HEK293 (cell line): ENCODE results near the gene MTHFD1.

Experiments
- CTCF ChIA-PET: fragments of 350-600 bp; formaldehyde crosslinking; extraction: SDS; loops from one replicate; lab custom pipeline; 2021; ENCODE audit warnings: antibody characterized with exemption; lab: Yijun Ruan, JAX
- POLR2A ChIA-PET: fragments of 300-600 bp; formaldehyde crosslinking; extraction: SDS; loops from one replicate; lab custom pipeline; 2020; ENCODE audit warnings: antibody characterized with exemption, inconsistent platforms; lab: Yijun Ruan, JAX
- H3K27ac ChIP-seq: fragments of 200-500 bp; sonication (Bioruptor generic); 2 replicates; pipeline ENCODE4 v1.5.1; 2014; ENCODE audit warnings: low read depth, low read length, control low read depth, inconsistent platforms; ENCODE audit errors: extremely low read depth
- H3K36me3 ChIP-seq, 2 experiments: fragments of 200-500 bp in 1 of 2; sonication (Bioruptor generic) in 1 of 2; 1 replicate in 1 of 2; 2 replicates in 1 of 2; pipeline ENCODE4 v1.5.1; 2014 to 2017; ENCODE audit warnings: inconsistent platforms in 2 of 2, low read length in 2 of 2; ENCODE audit not compliant: control insufficient read depth in 2 of 2, insufficient read depth in 1 of 2
- H3K4me1 ChIP-seq: fragments of 200-500 bp; sonication (Bioruptor generic); 2 replicates; pipeline ENCODE4 v1.5.1; 2014; ENCODE audit warnings: mild to moderate bottlenecking, low read length, inconsistent platforms; ENCODE audit not compliant: control insufficient read depth, insufficient read depth
- H3K4me3 ChIP-seq: 2 replicates; pipeline ENCODE4 v1.5.1; 2011; ENCODE audit warnings: low read depth, mild to moderate bottlenecking, control low read depth, low read length, moderate library complexity
- H3K9me3 ChIP-seq: fragments of 200-500 bp; sonication (Bioruptor generic); 2 replicates; pipeline ENCODE4 v1.5.1; 2014; ENCODE audit warnings: low read depth, low read length, inconsistent platforms; ENCODE audit not compliant: control insufficient read depth, insufficient read depth
- ELK4 ChIP-seq: IDR thresholded peaks from 2 replicates; pipeline ENCODE4 v1.6.1; 2011; ENCODE audit warnings: mild to moderate bottlenecking, low read depth, low read length, borderline replicate concordance
- GFI1B ChIP-seq: fragments of 450-650 bp; formaldehyde crosslinking; IDR thresholded peaks from 2 replicates; pipeline ENCODE4 v1.5.1; 2016; ENCODE audit warnings: missing biosample characterization, missing genetic modification characterization
- PRDM6 ChIP-seq: fragments of 450-650 bp; formaldehyde crosslinking; IDR thresholded peaks from 2 replicates; pipeline ENCODE4 v1.5.1; 2017; ENCODE audit warnings: missing biosample characterization, missing genetic modification characterization
- ZBTB1 ChIP-seq: fragments of 450-650 bp; formaldehyde crosslinking; IDR thresholded peaks from 2 replicates; pipeline ENCODE4 v1.5.1; 2016; ENCODE audit warnings: missing biosample characterization, missing genetic modification characterization
- ZBTB17 ChIP-seq: fragments of 450-650 bp; formaldehyde crosslinking; IDR thresholded peaks from 2 replicates; pipeline ENCODE4 v1.5.1; 2016; ENCODE audit warnings: missing biosample characterization, missing genetic modification characterization
- ZBTB49 ChIP-seq: fragments of 450-650 bp; formaldehyde crosslinking; IDR thresholded peaks from 2 replicates; pipeline ENCODE4 v1.5.1; 2016; ENCODE audit warnings: missing biosample characterization, missing genetic modification characterization, low read depth
- ZNF132 ChIP-seq: fragments of 450-650 bp; formaldehyde crosslinking; IDR thresholded peaks from 2 replicates; pipeline ENCODE4 v1.5.1; 2017; ENCODE audit warnings: missing biosample characterization, missing genetic modification characterization, borderline replicate concordance
- ZNF133 ChIP-seq: fragments of 450-650 bp; formaldehyde crosslinking; IDR thresholded peaks from 2 replicates; pipeline ENCODE4 v1.5.1; 2016; ENCODE audit warnings: missing biosample characterization, missing genetic modification characterization
- ZNF2 ChIP-seq: fragments of 450-650 bp; formaldehyde crosslinking; IDR thresholded peaks from 2 replicates; pipeline ENCODE4 v1.5.1; 2016; ENCODE audit warnings: missing biosample characterization, missing genetic modification characterization
- ZNF248 ChIP-seq: fragments of 450-650 bp; formaldehyde crosslinking; IDR thresholded peaks from 2 replicates; pipeline ENCODE4 v1.5.1; 2017; ENCODE audit warnings: missing biosample characterization, missing genetic modification characterization
- ZNF366 ChIP-seq: fragments of 450-650 bp; formaldehyde crosslinking; conservative IDR thresholded peaks from 2 replicates; pipeline ENCODE4 v1.5.1; 2016; ENCODE audit warnings: missing biosample characterization, missing genetic modification characterization
- ZNF423 ChIP-seq: fragments of 450-650 bp; formaldehyde crosslinking; IDR thresholded peaks from 2 replicates; pipeline ENCODE4 v1.5.1; 2016; ENCODE audit warnings: missing biosample characterization, missing genetic modification characterization
- ZNF473 ChIP-seq: fragments of 450-650 bp; formaldehyde crosslinking; IDR thresholded peaks from 2 replicates; pipeline ENCODE4 v1.5.1; 2017; ENCODE audit warnings: missing biosample characterization, missing genetic modification characterization
- ZNF580 ChIP-seq: fragments of 450-650 bp; formaldehyde crosslinking; IDR thresholded peaks from 2 replicates; pipeline ENCODE4 v1.5.1; 2016; ENCODE audit warnings: missing biosample characterization, missing genetic modification characterization
- ZNF623 ChIP-seq: fragments of 450-650 bp; formaldehyde crosslinking; IDR thresholded peaks from 2 replicates; pipeline ENCODE4 v1.5.1; 2016; ENCODE audit warnings: missing biosample characterization, missing genetic modification characterization
- ZNF677 ChIP-seq: fragments of 450-650 bp; IDR thresholded peaks from 2 replicates; pipeline ENCODE4 v1.5.0; 2018; ENCODE audit warnings: missing biosample characterization, mild to moderate bottlenecking, missing genetic modification characterization, moderate library complexity
- ZNF777 ChIP-seq: fragments of 450-650 bp; formaldehyde crosslinking; IDR thresholded peaks from 2 replicates; pipeline ENCODE4 v1.5.1; 2017; ENCODE audit warnings: missing biosample characterization, missing genetic modification characterization, borderline replicate concordance
- ZSCAN4 ChIP-seq: fragments of 450-650 bp; formaldehyde crosslinking; IDR thresholded peaks from 2 replicates; pipeline ENCODE4 v1.5.1; 2017; ENCODE audit warnings: missing biosample characterization, missing genetic modification characterization

Gene MTHFD1

GRCh38 chr14:64474698-64475097, 86.5 kb downstream of the MTHFD1 start:
- peaks cover 11% of the 10 kb centered on the region; the same call in 1 of the 2 replicates for H3K4me1 ChIP-seq
- TF ChIP-seq ZNF423 (tag by site-specific recombination) = no peak
- no peak for TF ChIP-seq PRDM6 (tag by site-specific recombination)
- CTCF ChIA-PET = interaction anchor here (0.5 to 1.2 kb wide), 2 partner anchors 128 to 130 kb away, joined by 3 to 7 read pairs; no protein-coding TSS in a partner anchor
- H3K36me3 ChIP-seq = no peaks in the 10 kb centered on the region
- no peak overlapping the region for H3K27ac ChIP-seq
- POLR2A ChIA-PET = interaction anchor here (0.7 to 1.1 kb wide), 2 partner anchors 30 to 109 kb away, joined by 3 read pairs; partner anchors contain the start of gene ZBTB1
- no peak overlapping the region for H3K4me3 ChIP-seq
- no peaks in the 10 kb centered on the region for H3K9me3 ChIP-seq

- Histone ChIP-seq H3K36me3 (no peaks in the 10 kb centered on the region; a peak in 1 of 3 replicates), H3K4me3 (no peak overlapping the region), H3K9me3 (no peaks in the 10 kb centered on the region), H3K4me1 (peaks cover 11% of the 10 kb centered on the region; the same call in 1 of the 2 replicates), H3K27ac (no peak overlapping the region)
- ChIA-PET POLR2A (interaction anchor here (0.7 kb wide), 1 partner anchor 137 kb away, joined by 3 read pairs; no protein-coding TSS in a partner anchor), CTCF (interaction anchor here (0.7 to 1.2 kb wide), 4 partner anchors 32 to 318 kb away, joined by 3 to 4 read pairs (median 4); no protein-coding TSS in a partner anchor)
- no peak for TF ChIP-seq ZNF623
- TF ChIP-seq ZSCAN4 (tag by site-specific recombination) = no peak
- no peak for TF ChIP-seq ZNF132 (tag by site-specific recombination)
- TF ChIP-seq ZNF366 (tag by site-specific recombination) = no peak
- TF ChIP-seq ZNF677 (tag by site-specific recombination) = no peak
- no peak for TF ChIP-seq ZBTB17 (tag by site-specific recombination)
- no peak for TF ChIP-seq GFI1B
- TF ChIP-seq ZBTB1 (tag by site-specific recombination) = no peak
- TF ChIP-seq ZNF248 (tag by site-specific recombination) = no peak
- TF ChIP-seq ZNF2 (tag by site-specific recombination) = no peak
- TF ChIP-seq ZBTB49 (tag by site-specific recombination) = no peak
These were observed 87.6 kb downstream of the MTHFD1 start for GRCh38 chr14:64475585-64476273.

- TF ChIP-seq ZNF777 (tag by site-specific recombination) (no peak), ELK4 (no peak), ZNF133 (no peak), ZNF580 (tag by site-specific recombination) (no peak), ZNF473 (tag by site-specific recombination) (no peak)
- CTCF ChIA-PET = interaction anchor here (0.8 to 4.8 kb wide), 2 partner anchors 44 to 46 kb away, joined by 4 to 28 read pairs; no protein-coding TSS in a partner anchor
- Histone ChIP-seq H3K4me3 (no peak overlapping the region), H3K4me1 (peaks cover 11% of the 10 kb centered on the region; the same call in 1 of the 2 replicates), H3K36me3 (no peaks in the 10 kb centered on the region; a peak in 1 of 3 replicates), H3K9me3 (no peaks in the 10 kb centered on the region), H3K27ac (no peak overlapping the region)
- POLR2A ChIA-PET = interaction anchor here (0.7 to 0.8 kb wide), 2 partner anchors 28 to 138 kb away, joined by 3 read pairs; partner anchors contain the start of gene ZBTB1
These were observed 88.3 kb downstream of the MTHFD1 start for GRCh38 chr14:64476438-64476837.
